Right atrium auricular region (tissue), 2 donors: ENCODE measurements around the gene PRCC. TPM values are rescaled to one million over a fixed set of nuclear protein-coding genes. Genes with fewer than 3 reads are reported as not detected.

ENCODE experiments used
- DNase-seq: peaks from one replicate; pipeline ENCODE4 v3.0.0-alpha.2; 2019; ENCODE audit warnings: low spot score
- H3K27ac ChIP-seq, 2 donors: fragments of 200-600 bp; sonication (generic); 1 replicate in 1 of 2; 2 replicates in 1 of 2; pipeline ENCODE4 v1.5.1; 2016 to 2019
- H3K27me3 ChIP-seq, 2 donors: fragments of 200-600 bp; sonication (generic); one replicate each; pipeline versions ENCODE4 v1.5.1 to v1.6.0; 2017 to 2019
- H3K36me3 ChIP-seq: fragments of 200-600 bp; sonication (generic); one replicate; pipeline ENCODE4 v1.5.1; 2016
- H3K4me1 ChIP-seq, 2 donors: fragments of 200-600 bp; sonication (generic); one replicate each; pipeline versions ENCODE4 v1.5.1 to v1.6.0; 2017 to 2019
- H3K4me3 ChIP-seq, 2 donors: fragments of 200-600 bp; sonication (generic); 1 replicate in 1 of 2; 2 replicates in 1 of 2; pipeline ENCODE4 v1.5.1; 2017 to 2019; ENCODE audit warnings: mild to moderate bottlenecking in 1 of 2, moderate library complexity in 1 of 2
- H3K9me3 ChIP-seq, 2 donors: fragments of 200-600 bp; sonication (generic); one replicate each; pipeline ENCODE4 v1.5.1; 2019
- CTCF ChIP-seq, 2 donors: fragments of 200-600 bp; sonication (generic); IDR thresholded peaks; one replicate each; pipeline ENCODE4 v1.5.1; 2019; ENCODE audit warnings: antibody characterized with exemption in 2 of 2
- total RNA-seq, 2 donors: library from RNA; depleted of rRNA; stranded (reverse); fragments of >200 nt; gene quantifications; one replicate each; pipeline ENCODE4 v1.1.0, GENCODE V29; 2016

Gene PRCC
- total RNA-seq, 2 donors from 2014 or later: 29.8 to 34.3 TPM

GRCh38 chr1:156821801-156822200, 54.5 kb downstream of the PRCC start:
- Histone ChIP-seq H3K27me3 (no peaks in the 10 kb centered on the region), H3K4me1 (no peaks in the 10 kb centered on the region), H3K36me3 (no peaks in the 10 kb centered on the region), H3K9me3 (no peaks in the 10 kb centered on the region), H3K4me3 (no peak overlapping the region), H3K27ac (no peak overlapping the region)
- no peak for DNase-seq
- no peak for TF ChIP-seq CTCF (IDR thresholded peaks at IDR 0.05)

- H3K4me1 ChIP-seq: no peaks in the 10 kb centered on the region
Observed at GRCh38 chr1:156822680-156823079, 55.3 kb downstream of the PRCC start.

GRCh38 chr1:156823210-156823790, 56.0 kb downstream of the PRCC start:
- Histone ChIP-seq H3K27me3 (no peaks in the 10 kb centered on the region), H3K9me3 (no peaks in the 10 kb centered on the region), H3K27ac (no peak overlapping the region), H3K36me3 (no peaks in the 10 kb centered on the region), H3K4me1 (no peaks in the 10 kb centered on the region), H3K4me3 (no peak overlapping the region)
- TF ChIP-seq CTCF (IDR thresholded peaks at IDR 0.05): no peak
- DNase-seq: no peak

More at GRCh38 chr1:156822680-156823079, 55.3 kb downstream of the PRCC start:
- Histone ChIP-seq H3K27ac (no peak overlapping the region), H3K27me3 (no peaks in the 10 kb centered on the region), H3K36me3 (no peaks in the 10 kb centered on the region), H3K9me3 (no peaks in the 10 kb centered on the region), H3K4me3 (no peak overlapping the region)
- TF ChIP-seq CTCF (IDR thresholded peaks at IDR 0.05): no peak
- DNase-seq: no peak

GRCh38 chr1:156826630-156827029, 59.3 kb downstream of the PRCC start:
- TF ChIP-seq CTCF (IDR thresholded peaks at IDR 0.05): no peak
- H3K27me3 ChIP-seq: no peaks in the 10 kb centered on the region

GRCh38 chr1:156828400-156829124, 61.2 kb downstream of the PRCC start:
- no peak overlapping the region for H3K27ac ChIP-seq
- no peak for TF ChIP-seq CTCF (IDR thresholded peaks at IDR 0.05)

More at GRCh38 chr1:156826630-156827029, 59.3 kb downstream of the PRCC start:
- Histone ChIP-seq H3K36me3 (no peaks in the 10 kb centered on the region), H3K9me3 (no peaks in the 10 kb centered on the region), H3K27ac (no peak overlapping the region), H3K4me3 (no peak overlapping the region), H3K4me1 (no peaks in the 10 kb centered on the region)
- no peak for DNase-seq

More at GRCh38 chr1:156828400-156829124, 61.2 kb downstream of the PRCC start:
- Histone ChIP-seq H3K9me3 (no peaks in the 10 kb centered on the region), H3K4me3 (no peak overlapping the region), H3K4me1 (no peaks in the 10 kb centered on the region), H3K36me3 (no peaks in the 10 kb centered on the region), H3K27me3 (no peaks in the 10 kb centered on the region)
- no peak for DNase-seq
